ENCODE results near the gene KCNIP3. TPM values are rescaled to one million over a fixed set of nuclear protein-coding genes. Genes with fewer than 3 reads are reported as not detected.

Gene KCNIP3
- total RNA-seq, 1 donor from 2014 or later: 0.68 TPM

GRCh38 chr2:95379371-95379831, 82.3 kb downstream of the KCNIP3 start:
- Histone ChIP-seq H3K27ac (ENCODE audit: low read depth, low read length) (no peak overlapping the region), H3K27me3 (ENCODE audit: insufficient read depth, low read length) (peaks cover 2% of the 10 kb centered on the region), H3K4me2 (ENCODE audit: low read length) (no peak overlapping the region), H4K20me1 (ENCODE audit: insufficient read depth, low read length) (no peaks in the 10 kb centered on the region), H2AFZ (ENCODE audit: low read depth, low read length) (no peak overlapping the region), H3K9me3 (ENCODE audit: insufficient read depth, low read depth, low read length) (no peaks in the 10 kb centered on the region), H3K9ac (ENCODE audit: low read length) (no peak overlapping the region), H3K4me3 (ENCODE audit: insufficient read depth, low read depth, low read length) (no peak overlapping the region), H3K36me3 (ENCODE audit: insufficient read depth, low read length) (no peaks in the 10 kb centered on the region), H3K79me2 (ENCODE audit: insufficient read depth, low read length) (no peaks in the 10 kb centered on the region), H3K4me1 (ENCODE audit: insufficient read depth, low read length) (no peaks in the 10 kb centered on the region)
- peaks cover 48% of the 10 kb centered on the region for H3K27me3 Mint-ChIP-seq (ENCODE audit: low read depth, unreplicated experiment)
- H3K36me3 Mint-ChIP-seq (ENCODE audit: low read depth, unreplicated experiment): no peaks in the 10 kb centered on the region
- no peak for DNase-seq (ENCODE audit: low read depth)
- no peak for FAIRE-seq
- no peak for TF ChIP-seq CTCF (IDR thresholded peaks at IDR 0.05; ENCODE audit: insufficient read depth, low read depth, low read length)
- TF ChIP-seq EZH2 (IDR thresholded peaks at IDR 0.05; ENCODE audit: insufficient read depth, low read length): no peak
- no peaks in the 10 kb centered on the region for H3K9me3 Mint-ChIP-seq (ENCODE audit: unreplicated experiment)
- no peak overlapping the region for H3K4me3 Mint-ChIP-seq (ENCODE audit: unreplicated experiment)
- no peak overlapping the region for H3K27ac Mint-ChIP-seq (ENCODE audit: unreplicated experiment)
- peaks cover 5% of the 10 kb centered on the region for H3K4me1 Mint-ChIP-seq (ENCODE audit: low read depth, unreplicated experiment)

- Histone ChIP-seq H4K20me1 (ENCODE audit: insufficient read depth, low read length) (no peaks in the 10 kb centered on the region), H3K9me3 (ENCODE audit: insufficient read depth, low read depth, low read length) (no peaks in the 10 kb centered on the region), H3K4me2 (ENCODE audit: low read length) (no peak overlapping the region), H3K36me3 (ENCODE audit: insufficient read depth, low read length) (no peaks in the 10 kb centered on the region), H3K27ac (ENCODE audit: low read depth, low read length) (no peak overlapping the region), H3K79me2 (ENCODE audit: insufficient read depth, low read length) (no peaks in the 10 kb centered on the region), H3K4me3 (ENCODE audit: insufficient read depth, low read depth, low read length) (no peak overlapping the region), H3K9ac (ENCODE audit: low read length) (no peak overlapping the region), H3K27me3 (ENCODE audit: insufficient read depth, low read length) (peaks cover 2% of the 10 kb centered on the region), H3K4me1 (ENCODE audit: insufficient read depth, low read length) (no peaks in the 10 kb centered on the region), H2AFZ (ENCODE audit: low read depth, low read length) (no peak overlapping the region)
- FAIRE-seq: no peak
- TF ChIP-seq CTCF (IDR thresholded peaks at IDR 0.05; ENCODE audit: insufficient read depth, low read depth, low read length) (no peak), EZH2 (IDR thresholded peaks at IDR 0.05; ENCODE audit: insufficient read depth, low read length) (no peak)
- peaks cover 47% of the 10 kb centered on the region for H3K27me3 Mint-ChIP-seq (ENCODE audit: low read depth, unreplicated experiment)
- peaks cover 2% of the 10 kb centered on the region for H3K4me1 Mint-ChIP-seq (ENCODE audit: low read depth, unreplicated experiment)
- H3K36me3 Mint-ChIP-seq (ENCODE audit: low read depth, unreplicated experiment): no peaks in the 10 kb centered on the region
- H3K4me3 Mint-ChIP-seq (ENCODE audit: unreplicated experiment): no peak overlapping the region
- no peak for DNase-seq (ENCODE audit: low read depth)
- no peak overlapping the region for H3K27ac Mint-ChIP-seq (ENCODE audit: unreplicated experiment)
- no peaks in the 10 kb centered on the region for H3K9me3 Mint-ChIP-seq (ENCODE audit: unreplicated experiment)
Observed at GRCh38 chr2:95380280-95380679, 83.1 kb downstream of the KCNIP3 start.

GRCh38 chr2:95380731-95381130, 83.6 kb downstream of the KCNIP3 start:
- Histone ChIP-seq H3K4me1 (ENCODE audit: insufficient read depth, low read length) (no peaks in the 10 kb centered on the region), H3K36me3 (ENCODE audit: insufficient read depth, low read length) (no peaks in the 10 kb centered on the region), H3K4me3 (ENCODE audit: insufficient read depth, low read depth, low read length) (no peak overlapping the region), H4K20me1 (ENCODE audit: insufficient read depth, low read length) (no peaks in the 10 kb centered on the region), H3K9ac (ENCODE audit: low read length) (no peak overlapping the region), H3K27me3 (ENCODE audit: insufficient read depth, low read length) (peaks cover 2% of the 10 kb centered on the region), H3K79me2 (ENCODE audit: insufficient read depth, low read length) (no peaks in the 10 kb centered on the region), H3K9me3 (ENCODE audit: insufficient read depth, low read depth, low read length) (no peaks in the 10 kb centered on the region), H3K27ac (ENCODE audit: low read depth, low read length) (no peak overlapping the region), H2AFZ (ENCODE audit: low read depth, low read length) (no peak overlapping the region), H3K4me2 (ENCODE audit: low read length) (no peak overlapping the region)
- H3K27me3 Mint-ChIP-seq (ENCODE audit: low read depth, unreplicated experiment): peaks cover 47% of the 10 kb centered on the region
- no peak overlapping the region for H3K27ac Mint-ChIP-seq (ENCODE audit: unreplicated experiment)
- TF ChIP-seq EZH2 (IDR thresholded peaks at IDR 0.05; ENCODE audit: insufficient read depth, low read length) (no peak), CTCF (IDR thresholded peaks at IDR 0.05; ENCODE audit: insufficient read depth, low read depth, low read length) (no peak)
- no peaks in the 10 kb centered on the region for H3K36me3 Mint-ChIP-seq (ENCODE audit: low read depth, unreplicated experiment)
- H3K9me3 Mint-ChIP-seq (ENCODE audit: unreplicated experiment): no peaks in the 10 kb centered on the region
- no peak for FAIRE-seq
- no peaks in the 10 kb centered on the region for H3K4me1 Mint-ChIP-seq (ENCODE audit: low read depth, unreplicated experiment)
- H3K4me3 Mint-ChIP-seq (ENCODE audit: unreplicated experiment): no peak overlapping the region
- no peak for DNase-seq (ENCODE audit: low read depth)

Data from astrocyte (in vitro differentiated cells and primary cell).